GM12874 (cell line): ENCODE results near the gene PRDM16.

Experiments
- CTCF ChIP-seq: IDR thresholded peaks from 2 replicates; pipeline ENCODE4 v1.5.1; 2011; ENCODE audit warnings: low read depth, mild to moderate bottlenecking, control low read depth, low read length, moderate library complexity; ENCODE audit not compliant: insufficient read depth

The PRDM16 gene

GRCh38 chr1:3234281-3234680 lies 165.3 kb downstream of the PRDM16 start:
- TF ChIP-seq CTCF, result no peak

- TF ChIP-seq CTCF, result no peak
Observed at GRCh38 chr1:3234956-3235355, 166.0 kb downstream of the PRDM16 start.

- TF ChIP-seq CTCF, result no peak
Observed at GRCh38 chr1:3235496-3235895, 166.5 kb downstream of the PRDM16 start.

GRCh38 chr1:3236361-3236760 lies 167.4 kb downstream of the PRDM16 start:
- no peak for TF ChIP-seq CTCF

GRCh38 chr1:3236955-3237354 lies 168.0 kb downstream of the PRDM16 start:
- no peak for TF ChIP-seq CTCF

- no peak for TF ChIP-seq CTCF
Observed at GRCh38 chr1:3237570-3237969, 168.6 kb downstream of the PRDM16 start.

- TF ChIP-seq CTCF, result no peak
Observed at GRCh38 chr1:3237994-3238702, 169.1 kb downstream of the PRDM16 start.
